Measurements from ENCODE around the gene SMYD3.

DNA sequence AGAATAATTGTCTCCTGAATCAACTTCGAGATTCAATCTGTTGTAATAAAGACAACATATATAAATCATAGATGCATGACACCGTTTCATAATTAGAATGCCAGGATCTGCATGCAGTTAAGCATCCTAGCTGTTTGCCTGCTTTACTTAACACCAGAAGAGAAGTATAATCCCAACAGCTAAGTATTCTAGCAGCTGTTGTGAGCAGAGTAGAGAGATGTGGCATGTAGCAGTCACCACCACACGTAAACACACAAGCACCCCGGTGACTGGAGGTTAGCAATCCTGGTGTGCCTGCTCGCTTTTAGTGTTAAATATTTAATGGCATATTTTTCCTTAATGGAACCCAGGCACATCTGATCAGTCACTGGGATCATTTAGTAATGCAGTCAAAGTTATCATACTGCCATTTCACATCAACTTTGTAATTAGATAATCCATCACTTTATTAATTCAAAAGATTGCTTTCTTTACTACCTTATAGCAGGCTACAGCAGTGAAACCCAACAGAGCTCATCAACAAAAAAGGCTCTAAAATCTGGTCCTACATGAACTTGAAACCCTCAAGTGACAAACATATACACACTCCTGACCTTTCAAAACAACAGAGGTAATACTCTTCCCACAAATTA, 187.9 kb downstream of the SMYD3 start:
- TF ChIP-seq, protein P1, sequence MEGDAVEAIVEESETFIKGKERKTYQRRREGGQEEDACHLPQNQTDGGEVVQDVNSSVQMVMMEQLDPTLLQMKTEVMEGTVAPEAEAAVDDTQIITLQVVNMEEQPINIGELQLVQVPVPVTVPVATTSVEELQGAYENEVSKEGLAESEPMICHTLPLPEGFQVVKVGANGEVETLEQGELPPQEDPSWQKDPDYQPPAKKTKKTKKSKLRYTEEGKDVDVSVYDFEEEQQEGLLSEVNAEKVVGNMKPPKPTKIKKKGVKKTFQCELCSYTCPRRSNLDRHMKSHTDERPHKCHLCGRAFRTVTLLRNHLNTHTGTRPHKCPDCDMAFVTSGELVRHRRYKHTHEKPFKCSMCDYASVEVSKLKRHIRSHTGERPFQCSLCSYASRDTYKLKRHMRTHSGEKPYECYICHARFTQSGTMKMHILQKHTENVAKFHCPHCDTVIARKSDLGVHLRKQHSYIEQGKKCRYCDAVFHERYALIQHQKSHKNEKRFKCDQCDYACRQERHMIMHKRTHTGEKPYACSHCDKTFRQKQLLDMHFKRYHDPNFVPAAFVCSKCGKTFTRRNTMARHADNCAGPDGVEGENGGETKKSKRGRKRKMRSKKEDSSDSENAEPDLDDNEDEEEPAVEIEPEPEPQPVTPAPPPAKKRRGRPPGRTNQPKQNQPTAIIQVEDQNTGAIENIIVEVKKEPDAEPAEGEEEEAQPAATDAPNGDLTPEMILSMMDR (IDR thresholded peaks at IDR 0.05), result no peak
- no peak for TF ChIP-seq POLR2A (IDR thresholded peaks at IDR 0.05)
